ENCODE data around the gene KCTD10.

Gene KCTD10

GRCh38 chr12:109493938-109494337, 16.8 kb upstream of the KCTD10 start:
- no peak for DNase-seq

GRCh38 chr12:109493090-109493489, 16.0 kb upstream of the KCTD10 start:
- DNase-seq = no peak

- DNase-seq = no peak
These were observed 15.3 kb upstream of the KCTD10 start for GRCh38 chr12:109492371-109492770.

GRCh38 chr12:109491671-109492070, 14.6 kb upstream of the KCTD10 start:
- no peak for DNase-seq

GRCh38 chr12:109489955-109490565, 13.0 kb upstream of the KCTD10 start:
- DNase-seq = no peak

- no peak for DNase-seq
These were observed 12.2 kb upstream of the KCTD10 start for GRCh38 chr12:109489016-109489954.

- no peak for DNase-seq
These were observed 11.1 kb upstream of the KCTD10 start for GRCh38 chr12:109488051-109488665.

- no peak for DNase-seq
These were observed 10.3 kb upstream of the KCTD10 start for GRCh38 chr12:109487181-109488050.

- no peak for DNase-seq
These were observed 8.1 kb upstream of the KCTD10 start for GRCh38 chr12:109485201-109485600.

- no peak for DNase-seq
These were observed 6.2 kb upstream of the KCTD10 start for GRCh38 chr12:109483346-109483745.

GRCh38 chr12:109482894-109483293, 5.8 kb upstream of the KCTD10 start:
- DNase-seq = no peak

GRCh38 chr12:109482491-109482890, 5.4 kb upstream of the KCTD10 start:
- no peak for DNase-seq

- no peak for DNase-seq
These were observed 4.8 kb upstream of the KCTD10 start for GRCh38 chr12:109481863-109482262.

GRCh38 chr12:109480356-109480755, 3.3 kb upstream of the KCTD10 start:
- DNase-seq = no peak

- DNase-seq = no peak
These were observed 2.7 kb upstream of the KCTD10 start for GRCh38 chr12:109479761-109480160.

- no peak for DNase-seq
These were observed 839 bp upstream of the KCTD10 start for GRCh38 chr12:109477963-109478315.

GRCh38 chr12:109476807-109477184, 304 bp downstream of the KCTD10 start:
- DNase-seq = no peak

GRCh38 chr12:109475993-109476806, 900 bp downstream of the KCTD10 start:
- no peak for DNase-seq

- no peak for DNase-seq
These were observed 2.0 kb downstream of the KCTD10 start for GRCh38 chr12:109475121-109475520.

GRCh38 chr12:109473526-109474270, 3.4 kb downstream of the KCTD10 start:
- peak; percentile 71 for DNase-seq

GRCh38 chr12:109473006-109473405, 4.1 kb downstream of the KCTD10 start:
- no peak for DNase-seq
